ENCODE measurements around the gene CHN1.

CHN1 gene

GRCh38 chr2:175012516-175012915 lies 7.3 kb upstream of the CHN1 start:
- Histone ChIP-seq H4K20me1 (ENCODE audit: control insufficient read depth, insufficient read depth, low read depth, low read length) (no peaks in the 10 kb centered on the region), H3K27me3 (ENCODE audit: control insufficient read depth, low read length) (peaks cover 17% of the 10 kb centered on the region), H3F3A (ENCODE audit: control insufficient read depth, insufficient read depth) (no peaks in the 10 kb centered on the region), H3K36me3 (ENCODE audit: control insufficient read depth, low read length) (no peaks in the 10 kb centered on the region), H3K4me1 (ENCODE audit: control insufficient read depth, low read length) (no peaks in the 10 kb centered on the region), H3K27ac (ENCODE audit: low read depth, low read length) (no peak overlapping the region), H3K79me2 (ENCODE audit: control insufficient read depth, low read length) (no peaks in the 10 kb centered on the region), H3K4me2 (ENCODE audit: low read length) (no peak overlapping the region), H3K4me3 (ENCODE audit: low read length) (no peak overlapping the region), H3K9me2 (replicated peaks; ENCODE audit: control insufficient read depth, low read length) (no peaks in the 10 kb centered on the region), H3K9me3 (ENCODE audit: control insufficient read depth, insufficient read depth, low read length) (no peaks in the 10 kb centered on the region)
- no peak for TF ChIP-seq EZH2phosphoT487 (IDR thresholded peaks at IDR 0.05; ENCODE audit: borderline replicate concordance, low read length)
- no peak for TF ChIP-seq CTCF (IDR thresholded peaks at IDR 0.05; ENCODE audit: low read depth, low read length, poor library complexity, severe bottlenecking)

- Histone ChIP-seq H3K79me2 (ENCODE audit: control insufficient read depth, low read length) (no peaks in the 10 kb centered on the region), H3F3A (ENCODE audit: control insufficient read depth, insufficient read depth) (no peaks in the 10 kb centered on the region), H4K20me1 (ENCODE audit: control insufficient read depth, insufficient read depth, low read depth, low read length) (no peaks in the 10 kb centered on the region), H3K36me3 (ENCODE audit: control insufficient read depth, low read length) (no peaks in the 10 kb centered on the region), H3K4me1 (ENCODE audit: control insufficient read depth, low read length) (no peaks in the 10 kb centered on the region), H3K27me3 (ENCODE audit: control insufficient read depth, low read length) (peaks cover 28% of the 10 kb centered on the region), H3K27ac (ENCODE audit: low read depth, low read length) (no peak overlapping the region), H3K9me3 (ENCODE audit: control insufficient read depth, insufficient read depth, low read length) (no peaks in the 10 kb centered on the region), H3K4me3 (ENCODE audit: low read length) (no peak overlapping the region), H3K4me2 (ENCODE audit: low read length) (no peak overlapping the region), H3K9me2 (replicated peaks; ENCODE audit: control insufficient read depth, low read length) (no peaks in the 10 kb centered on the region)
- TF ChIP-seq CTCF (IDR thresholded peaks at IDR 0.05; ENCODE audit: low read depth, low read length, poor library complexity, severe bottlenecking) (no peak), EZH2phosphoT487 (IDR thresholded peaks at IDR 0.05; ENCODE audit: borderline replicate concordance, low read length) (no peak)
These were observed 6.3 kb upstream of the CHN1 start for GRCh38 chr2:175011505-175011904.

GRCh38 chr2:175010848-175011254 lies 5.7 kb upstream of the CHN1 start:
- Histone ChIP-seq H3K4me1 (ENCODE audit: control insufficient read depth, low read length) (no peaks in the 10 kb centered on the region), H3K79me2 (ENCODE audit: control insufficient read depth, low read length) (no peaks in the 10 kb centered on the region), H3K9me3 (ENCODE audit: control insufficient read depth, insufficient read depth, low read length) (no peaks in the 10 kb centered on the region), H3K4me2 (ENCODE audit: low read length) (no peak overlapping the region), H4K20me1 (ENCODE audit: control insufficient read depth, insufficient read depth, low read depth, low read length) (no peaks in the 10 kb centered on the region), H3K27ac (ENCODE audit: low read depth, low read length) (no peak overlapping the region), H3K36me3 (ENCODE audit: control insufficient read depth, low read length) (no peaks in the 10 kb centered on the region), H3K27me3 (ENCODE audit: control insufficient read depth, low read length) (peaks cover 32% of the 10 kb centered on the region), H3K9me2 (replicated peaks; ENCODE audit: control insufficient read depth, low read length) (no peaks in the 10 kb centered on the region), H3K4me3 (ENCODE audit: low read length) (no peak overlapping the region), H3F3A (ENCODE audit: control insufficient read depth, insufficient read depth) (no peaks in the 10 kb centered on the region)
- no peak for TF ChIP-seq EZH2phosphoT487 (IDR thresholded peaks at IDR 0.05; ENCODE audit: borderline replicate concordance, low read length)
- no peak for TF ChIP-seq CTCF (IDR thresholded peaks at IDR 0.05; ENCODE audit: low read depth, low read length, poor library complexity, severe bottlenecking)
